GM23338 (cell line): ENCODE measurements around the gene TMEM178B. TPM values are rescaled to one million over a fixed set of nuclear protein-coding genes. Genes with fewer than 3 reads are reported as not detected.

Experiments used
- ATAC-seq: fragments of 200-7000 bp; cut with Tn5 transposase; 3 replicates; pipeline ENCODE4 v1.9.1; 2020
- DNase-seq: peaks from one replicate; pipeline ENCODE4 v3.0.0-alpha.2; 2015; ENCODE audit warnings: low spot score
- H2AFZ ChIP-seq: fragments of 200-600 bp; sonication (generic); 2 replicates; pipeline ENCODE4 v1.8.0; 2016; ENCODE audit warnings: antibody characterized with exemption, mild to moderate bottlenecking, moderate library complexity
- H3F3A ChIP-seq: fragments of 200-600 bp; sonication (generic); replicated peaks from 2 replicates; pipeline ENCODE4 v1.8.0; 2017; ENCODE audit warnings: antibody characterized with exemption, mixed run types, low read depth
- H3K27ac ChIP-seq: fragments of 200-600 bp; sonication (generic); 2 replicates; pipeline ENCODE4 v1.6.1; 2016; ENCODE audit warnings: low read depth
- H3K27me3 ChIP-seq: fragments of 200-600 bp; sonication (generic); 2 replicates; pipeline ENCODE4 v1.8.0; 2016; ENCODE audit warnings: mild to moderate bottlenecking, mixed run types, moderate library complexity; ENCODE audit not compliant: insufficient read depth
- H3K36me3 ChIP-seq: fragments of 200-600 bp; sonication (generic); 2 replicates; pipeline ENCODE4 v1.8.0; 2016; ENCODE audit warnings: mild to moderate bottlenecking; ENCODE audit not compliant: insufficient read depth
- H3K4me1 ChIP-seq: fragments of 200-600 bp; sonication (generic); 2 replicates; pipeline ENCODE4 v1.8.0; 2016; ENCODE audit warnings: mild to moderate bottlenecking, moderate library complexity; ENCODE audit not compliant: insufficient read depth
- H3K4me2 ChIP-seq: fragments of 200-600 bp; sonication (generic); 2 replicates; pipeline ENCODE4 v1.7.1; 2017; ENCODE audit warnings: mixed run types
- H3K4me3 ChIP-seq: fragments of 200-600 bp; sonication (generic); 2 replicates; pipeline ENCODE4 v1.6.1; 2016; ENCODE audit warnings: mixed run types
- H3K79me2 ChIP-seq: fragments of 200-600 bp; sonication (generic); replicated peaks from 2 replicates; pipeline ENCODE4 v1.8.0; 2017; ENCODE audit warnings: mild to moderate bottlenecking; ENCODE audit not compliant: insufficient read depth
- H3K9me2 ChIP-seq: fragments of 200-600 bp; sonication (generic); 2 replicates; pipeline ENCODE4 v1.8.0; 2017; ENCODE audit not compliant: insufficient read depth
- H4K20me1 ChIP-seq: fragments of 200-600 bp; sonication (generic); replicated peaks from 2 replicates; pipeline ENCODE4 v1.8.0; 2017; ENCODE audit warnings: mild to moderate bottlenecking; ENCODE audit not compliant: insufficient read depth
- H3K27ac Mint-ChIP-seq: 2 replicates; pipeline ENCODE4 v1.8.0; 2020; ENCODE audit warnings: inconsistent platforms, mild to moderate bottlenecking, moderate library complexity, mixed read lengths
- H3K27me3 Mint-ChIP-seq: 3 replicates; pipeline ENCODE4 v1.8.0; 2022; ENCODE audit warnings: low read depth, mild to moderate bottlenecking, moderate library complexity, mixed read lengths, inconsistent platforms; ENCODE audit not compliant: insufficient read depth, poor library complexity
- H3K36me3 Mint-ChIP-seq: 3 replicates; pipeline ENCODE4 v1.8.0; 2021; ENCODE audit warnings: low read depth, mild to moderate bottlenecking, inconsistent platforms, moderate library complexity, mixed read lengths
- H3K4me1 Mint-ChIP-seq: 3 replicates; pipeline ENCODE4 v1.8.0; 2020; ENCODE audit warnings: mild to moderate bottlenecking, inconsistent platforms, mixed read lengths
- H3K4me3 Mint-ChIP-seq: 3 replicates; pipeline ENCODE4 v1.8.0; 2021; ENCODE audit warnings: moderate library complexity, mild to moderate bottlenecking, inconsistent platforms, mixed read lengths
- H3K9me3 Mint-ChIP-seq: 3 replicates; pipeline ENCODE4 v1.8.0; 2020; ENCODE audit warnings: moderate library complexity, mild to moderate bottlenecking, inconsistent platforms, mixed read lengths
- CREB1 ChIP-seq: fragments of 250-450 bp; sonication (Bioruptor Pico); IDR thresholded peaks from 2 replicates; pipeline ENCODE4 v1.5.0; 2020; ENCODE audit warnings: low read depth, mild to moderate bottlenecking, moderate library complexity
- CTCF ChIP-seq, 2 experiments: fragments of 200-600 bp in 1 of 2; sonication (generic) in 1 of 2; conservative IDR thresholded peaks; 2 replicates each; pipeline versions ENCODE4 v1.5.1 to v1.6.1; 2016 to 2017; ENCODE audit warnings: antibody characterized with exemption in 2 of 2, low read depth in 2 of 2, mild to moderate bottlenecking in 2 of 2, moderate library complexity in 1 of 2
- EZH2 ChIP-seq: fragments of 200-600 bp; sonication (generic); IDR thresholded peaks from one replicate; pipeline ENCODE4 v1.8.0; 2017; ENCODE audit warnings: antibody characterized with exemption, mild to moderate bottlenecking, low read depth; ENCODE audit not compliant: unreplicated experiment
- JUNB ChIP-seq: IDR thresholded peaks from one replicate; pipeline ENCODE4 v1.6.1; 2016; ENCODE audit warnings: antibody characterized with exemption; ENCODE audit not compliant: unreplicated experiment
- NANOG ChIP-seq: IDR thresholded peaks from 2 replicates; pipeline ENCODE4 v1.6.1; 2016; ENCODE audit warnings: antibody characterized with exemption, borderline replicate concordance
- REST ChIP-seq: IDR thresholded peaks from one replicate; pipeline ENCODE4 v1.6.1; 2018; ENCODE audit warnings: antibody characterized with exemption; ENCODE audit not compliant: unreplicated experiment
- STAT1 ChIP-seq: IDR thresholded peaks from one replicate; pipeline ENCODE4 v1.6.1; 2016; ENCODE audit warnings: antibody characterized with exemption; ENCODE audit not compliant: unreplicated experiment
- ZNF114 ChIP-seq: fragments of 250-450 bp; sonication (Bioruptor Pico); IDR thresholded peaks from 2 replicates; pipeline ENCODE4 v1.5.0; 2020; ENCODE audit warnings: mild to moderate bottlenecking, moderate library complexity
- ZNF331 ChIP-seq: fragments of 250-450 bp; sonication (Bioruptor Pico); IDR thresholded peaks from 2 replicates; pipeline ENCODE4 v1.5.0; 2020; ENCODE audit warnings: low read depth, mild to moderate bottlenecking, moderate library complexity
- polyA plus RNA-seq: library from polyadenylated mRNA; unstranded; fragments of >200 nt; fragmentation: Nextera tagmentation; extraction: Ambion mirVana; gene quantifications from 2 replicates; pipeline ENCODE4 v1.2.1, GENCODE V29; 2016
- total RNA-seq: library from RNA; depleted of rRNA; stranded (reverse); fragments of >200 nt; shearing (Covaris generic); gene quantifications from 2 replicates; pipeline ENCODE4 v1.2.3, GENCODE V29; 2014

TMEM178B gene
- total and polyA plus RNA-seq, 2 experiments from 2014 or later: 4.9 to 15.6 TPM

- no peaks in the 10 kb centered on the region for H3K9me2 ChIP-seq
- H3K27me3 ChIP-seq: no peaks in the 10 kb centered on the region
- Mint-ChIP-seq H3K4me1 (peaks cover 21% of the 10 kb centered on the region), H3K27me3 (peaks cover 2% of the 10 kb centered on the region), H3K36me3 (0 out of 3 replicates have a peak, but pooled peaks cover 4% of the 10 kb centered on the region), H3K27ac (no peak overlapping the region), H3K4me3 (no peak overlapping the region), H3K9me3 (no peaks in the 10 kb centered on the region)
- H4K20me1 ChIP-seq: peaks cover 4% of the 10 kb centered on the region; the same call in 1 of the 2 replicates
- H3F3A ChIP-seq: no peaks in the 10 kb centered on the region
- TF ChIP-seq CREB1 (no peak), STAT1 (no peak), NANOG (no peak), ZNF114 (CRISPR knock-in tag) (no peak), EZH2 (no peak), ZNF331 (CRISPR knock-in tag) (no peak), REST (no peak), JUNB (no peak)
- H3K4me2 ChIP-seq: no peak overlapping the region
- H3K27ac ChIP-seq: no peak overlapping the region
- H3K79me2 ChIP-seq: no peaks in the 10 kb centered on the region
- no peaks in the 10 kb centered on the region for H3K36me3 ChIP-seq
- H3K4me3 ChIP-seq: no peak overlapping the region
- ATAC-seq (no peak), DNase-seq (no peak)
- peaks cover 18% of the 10 kb centered on the region for H3K4me1 ChIP-seq
- no peak overlapping the region for H2AFZ ChIP-seq
Measured at GRCh38 chr7:141322383-141322782, 248.5 kb downstream of the TMEM178B start.

- no peaks in the 10 kb centered on the region for H3K9me2 ChIP-seq
- no peak overlapping the region for H3K27ac ChIP-seq
- Mint-ChIP-seq H3K27me3 (peaks cover 2% of the 10 kb centered on the region), H3K27ac (peak overlapping the region; percentile 15; the same call in 1 of the 2 replicates), H3K36me3 (0 out of 3 replicates have a peak, but pooled peaks cover 4% of the 10 kb centered on the region), H3K9me3 (no peaks in the 10 kb centered on the region), H3K4me1 (peaks cover 21% of the 10 kb centered on the region), H3K4me3 (no peak overlapping the region)
- DNase-seq (no peak), ATAC-seq (no peak)
- H3K4me2 ChIP-seq: no peak overlapping the region
- no peak overlapping the region for H3K4me3 ChIP-seq
- no peak for TF ChIP-seq CREB1
- TF ChIP-seq STAT1: no peak
- TF ChIP-seq REST: no peak
- no peak for TF ChIP-seq ZNF331 (CRISPR knock-in tag)
- no peak for TF ChIP-seq CTCF (conservative IDR thresholded peaks at IDR 0.05; ENCODE audit: low read depth in 2 of 2)
- no peak overlapping the region for H2AFZ ChIP-seq
- H3K27me3 ChIP-seq: no peaks in the 10 kb centered on the region
- H3K4me1 ChIP-seq: peaks cover 18% of the 10 kb centered on the region
- no peaks in the 10 kb centered on the region for H3K36me3 ChIP-seq
- no peaks in the 10 kb centered on the region for H3K79me2 ChIP-seq
- H4K20me1 ChIP-seq: peaks cover 4% of the 10 kb centered on the region; the same call in 1 of the 2 replicates
- no peaks in the 10 kb centered on the region for H3F3A ChIP-seq
Measured at GRCh38 chr7:141323826-141324225, 250.0 kb downstream of the TMEM178B start.
